ENCODE results near the gene CD19. TPM values are rescaled to one million over a fixed set of nuclear protein-coding genes. Genes with fewer than 3 reads are reported as not detected.
"Not testable (repeated sequence)": the region's sequence is repeated elsewhere in the genome, so short reads cannot be mapped to it uniquely, and the experiment has no call there.

CD19 gene
- total and polyA plus RNA-seq, 10 of the 15 experiments (the other 5 are each of a cell fraction or from before 2014, with no cell fraction given) = 1.2 to 125 (median 77.2) TPM

GRCh38 chr16:28980330-28980729 lies 48.6 kb downstream of the CD19 start:
- 85% methylated on average over 7 of the region's 7 CpGs for WGBS (ENCODE audit: insufficient coverage, insufficient replicate concordance, low lambda C conversion rate, missing lambda C conversion rate)
- CTCF ChIA-PET = interaction anchor here (5.6 kb wide), 1 partner anchor 35 kb away, joined by 26 read pairs; no protein-coding TSS in a partner anchor

More at GRCh38 chr16:28980330-28980729, 48.6 kb downstream of the CD19 start:
- H3K4me2 ChIP-seq (ENCODE audit: control insufficient read depth, insufficient read depth); H3K9ac ChIP-seq (ENCODE audit: control insufficient read depth, insufficient read depth, low read length); intact Hi-C loops (cut with micrococcal nuclease; ENCODE audit: unreplicated experiment); H3K9me3 ChIP-seq (replicated peaks; ENCODE audit: control insufficient read depth, insufficient read depth, low read length); BruUV-seq (replicated peaks); H4K20me1 ChIP-seq (ENCODE audit: control insufficient read depth, insufficient read depth); H3K36me3 ChIP-seq (ENCODE audit: control insufficient read depth in 2 of 2, insufficient read depth in 2 of 2, low read length in 1 of 2); RAD21 ChIA-PET (ENCODE audit: unreplicated experiment); ATAC-seq; H3K27me3 ChIP-seq (replicated peaks in 1 of 2; ENCODE audit: control insufficient read depth in 2 of 2, insufficient read depth in 2 of 2, low read length in 1 of 2); in situ Hi-C loops (cut with MboI); H3K4me3 ChIP-seq; FAIRE-seq; POLR2A ChIA-PET; H2AFZ ChIP-seq (ENCODE audit: control insufficient read depth, low read depth, low read length); DNase-seq (ENCODE audit: low read depth, low spot score); H3K79me2 ChIP-seq (ENCODE audit: control insufficient read depth, insufficient read depth, low read length); H3K27ac ChIP-seq (ENCODE audit: control insufficient read depth, insufficient read depth); SMC1A ChIA-PET (ENCODE audit: uncharacterized antibody, unreplicated experiment): not testable (repeated sequence)
- H3K4me1 ChIP-seq (ENCODE audit: control insufficient read depth, insufficient read depth, low read length) = peaks cover 15% of the 10 kb centered on the region
- 0 out of 6 replicates have a peak, but pooled peaks of 1 of the 3 experiments have one; percentile 5 for TF ChIP-seq CTCF (IDR thresholded peaks at IDR 0.05 in 2 of 3, conservative IDR thresholded peaks at IDR 0.05 in 1 of 3; ENCODE audit: control insufficient read depth in 2 of 3, extremely low read depth in 1 of 3, insufficient read depth in 1 of 3, low read depth in 3 of 3, low read length in 3 of 3)

Data from GM12878 (cell line).